ENCODE data around the gene JAZF1. TPM values are rescaled to one million over a fixed set of nuclear protein-coding genes. Genes with fewer than 3 reads are reported as not detected.

The JAZF1 gene
- total and polyA plus RNA-seq, 9 donors = 10.4 to 36.0 (median 19.9) TPM

DNA sequence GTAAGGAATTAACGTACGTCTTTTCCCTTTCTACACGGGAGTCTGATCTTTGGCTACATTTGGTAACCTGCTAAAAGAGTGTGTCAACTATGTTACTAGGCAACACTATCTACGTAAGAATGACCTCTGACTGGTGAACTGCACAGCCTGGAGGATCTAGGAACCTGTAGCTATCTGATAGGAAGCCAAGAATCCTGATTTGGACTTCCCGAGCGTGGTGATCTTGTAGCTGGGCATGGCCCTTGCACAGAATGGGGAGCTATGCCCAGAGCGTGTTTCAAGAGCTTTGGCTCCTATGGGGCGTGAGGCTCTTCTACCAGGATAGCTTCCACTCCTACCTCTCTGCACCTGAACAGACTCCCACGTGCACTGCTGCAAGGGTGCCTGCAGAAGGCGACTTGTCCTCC, 283.2 kb downstream of the JAZF1 start:
- DNase-seq = no peak

DNA sequence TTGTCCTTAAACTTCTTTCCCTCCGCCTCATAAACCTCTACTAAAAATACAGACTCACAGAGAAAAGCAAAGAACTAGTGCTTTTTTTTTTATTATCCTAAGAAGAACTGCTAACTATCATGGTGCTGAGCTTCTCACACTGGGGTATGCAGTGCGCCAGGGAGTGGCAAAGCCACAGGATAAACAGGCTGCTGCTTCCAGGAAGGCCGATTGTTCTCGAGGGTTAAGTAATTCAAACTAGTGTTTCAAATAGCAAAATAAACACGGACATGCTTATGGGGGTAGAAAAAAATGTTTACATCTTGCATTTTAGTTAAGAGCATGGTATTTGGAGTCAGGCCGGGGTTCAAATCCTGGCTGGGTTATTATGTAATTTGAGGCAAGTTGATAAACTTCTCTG, 283.6 kb downstream of the JAZF1 start:
- Histone ChIP-seq H3K9me3 (no peaks in the 10 kb centered on the region), H3K4me3 (no peak overlapping the region), H3K27me3 (no peaks in the 10 kb centered on the region), H3K27ac (no peak overlapping the region), H3K4me1 (ENCODE audit: insufficient read depth) (peaks cover 9% of the 10 kb centered on the region), H3K36me3 (no peaks in the 10 kb centered on the region)
- intact Hi-C loops (cut with DNase I) = no loop called here
- no peak for DNase-seq
- no peak for TF ChIP-seq POLR2A (IDR thresholded peaks at IDR 0.05)
- TF ChIP-seq, protein P1, sequence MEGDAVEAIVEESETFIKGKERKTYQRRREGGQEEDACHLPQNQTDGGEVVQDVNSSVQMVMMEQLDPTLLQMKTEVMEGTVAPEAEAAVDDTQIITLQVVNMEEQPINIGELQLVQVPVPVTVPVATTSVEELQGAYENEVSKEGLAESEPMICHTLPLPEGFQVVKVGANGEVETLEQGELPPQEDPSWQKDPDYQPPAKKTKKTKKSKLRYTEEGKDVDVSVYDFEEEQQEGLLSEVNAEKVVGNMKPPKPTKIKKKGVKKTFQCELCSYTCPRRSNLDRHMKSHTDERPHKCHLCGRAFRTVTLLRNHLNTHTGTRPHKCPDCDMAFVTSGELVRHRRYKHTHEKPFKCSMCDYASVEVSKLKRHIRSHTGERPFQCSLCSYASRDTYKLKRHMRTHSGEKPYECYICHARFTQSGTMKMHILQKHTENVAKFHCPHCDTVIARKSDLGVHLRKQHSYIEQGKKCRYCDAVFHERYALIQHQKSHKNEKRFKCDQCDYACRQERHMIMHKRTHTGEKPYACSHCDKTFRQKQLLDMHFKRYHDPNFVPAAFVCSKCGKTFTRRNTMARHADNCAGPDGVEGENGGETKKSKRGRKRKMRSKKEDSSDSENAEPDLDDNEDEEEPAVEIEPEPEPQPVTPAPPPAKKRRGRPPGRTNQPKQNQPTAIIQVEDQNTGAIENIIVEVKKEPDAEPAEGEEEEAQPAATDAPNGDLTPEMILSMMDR (IDR thresholded peaks at IDR 0.05) = no peak
- no peak for TF ChIP-seq EP300 (IDR thresholded peaks at IDR 0.05)
- 78 to 86% (median 85%) methylated on average over 6 of the region's 6 CpGs for WGBS, 3 donors

More for the DNA sequence above, 283.2 kb downstream of the JAZF1 start:
- TF ChIP-seq POLR2A (IDR thresholded peaks at IDR 0.05) (no peak), EP300 (IDR thresholded peaks at IDR 0.05) (no peak)
- TF ChIP-seq, protein P1 (IDR thresholded peaks at IDR 0.05) = no peak
- no peaks in the 10 kb centered on the region for H3K9me3 ChIP-seq
- no peak overlapping the region for H3K27ac ChIP-seq
- WGBS, 3 donors = 95 to 96% (median 95%) methylated on average over 10 of the region's 10 CpGs
- intact Hi-C loops (cut with DNase I) = no loop called here
- H3K36me3 ChIP-seq = no peaks in the 10 kb centered on the region
- no peak overlapping the region for H3K4me3 ChIP-seq
- peaks cover 9% of the 10 kb centered on the region for H3K4me1 ChIP-seq (ENCODE audit: insufficient read depth)
- H3K27me3 ChIP-seq = no peaks in the 10 kb centered on the region

DNA sequence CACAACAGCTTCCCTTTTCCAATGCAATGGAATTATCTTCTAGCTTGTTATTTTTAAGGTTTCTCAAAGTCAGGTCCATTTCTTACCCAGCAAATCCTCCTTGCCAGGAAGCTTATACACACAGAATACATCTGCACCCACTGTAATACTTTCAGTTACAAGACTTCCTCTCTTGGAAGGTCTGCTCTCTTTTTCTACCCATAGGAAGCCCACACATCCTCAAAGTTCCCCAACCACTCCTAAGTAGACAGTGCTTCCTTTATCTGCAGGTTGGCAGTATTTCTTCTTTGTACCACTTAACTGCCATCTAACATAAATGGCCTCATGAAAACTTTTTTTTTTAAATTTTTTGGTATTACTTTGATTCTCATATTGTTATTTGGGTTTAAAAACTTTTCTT, 285.0 kb downstream of the JAZF1 start:
- H3K9me3 ChIP-seq = no peaks in the 10 kb centered on the region
- H3K4me1 ChIP-seq (ENCODE audit: insufficient read depth) = peaks cover 7% of the 10 kb centered on the region
- intact Hi-C loops (cut with DNase I) = no loop called here
- no peaks in the 10 kb centered on the region for H3K36me3 ChIP-seq
- H3K27ac ChIP-seq = no peak overlapping the region
- no peaks in the 10 kb centered on the region for H3K27me3 ChIP-seq
- H3K4me3 ChIP-seq = no peak overlapping the region
- DNase-seq = no peak
- no peak for TF ChIP-seq POLR2A (IDR thresholded peaks at IDR 0.05)
- TF ChIP-seq, protein P1 (IDR thresholded peaks at IDR 0.05) = no peak
- no peak for TF ChIP-seq EP300 (IDR thresholded peaks at IDR 0.05)

DNA sequence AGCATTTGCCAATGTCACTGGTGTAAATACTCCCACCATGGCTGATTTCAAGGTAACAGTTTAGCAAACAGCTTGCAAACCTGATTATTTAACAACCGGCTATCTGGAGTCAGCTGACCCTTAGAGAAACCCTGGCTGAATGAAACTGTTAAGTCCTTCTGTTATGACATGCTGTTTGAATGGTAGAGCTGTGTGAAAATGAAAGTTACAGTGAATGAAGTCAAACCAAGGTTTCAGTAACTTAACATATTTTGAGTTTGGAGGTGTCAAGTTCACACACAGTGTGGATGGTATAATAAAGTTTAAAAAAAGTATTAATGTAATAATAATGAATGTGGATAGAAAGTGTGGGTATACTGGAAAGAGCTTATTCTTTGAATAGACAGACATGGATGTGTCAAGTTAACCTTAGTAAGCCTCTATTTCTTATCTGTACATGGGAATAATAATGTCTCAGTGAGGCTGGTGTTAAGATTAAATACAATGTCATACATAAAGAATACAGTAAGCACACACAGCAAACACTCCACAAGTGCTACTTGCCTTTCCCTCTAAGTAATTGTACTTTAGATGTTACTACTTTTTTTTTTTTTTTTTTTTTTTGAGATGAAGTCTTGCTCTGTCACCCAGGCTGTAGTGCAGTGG, 290.3 kb downstream of the JAZF1 start:
- TF ChIP-seq EP300 (IDR thresholded peaks at IDR 0.05) (no peak), POLR2A (IDR thresholded peaks at IDR 0.05) (no peak)
- TF ChIP-seq, protein P1 (IDR thresholded peaks at IDR 0.05) = no peak
- no peak for DNase-seq
- Histone ChIP-seq H3K9me3 (no peaks in the 10 kb centered on the region), H3K36me3 (no peaks in the 10 kb centered on the region), H3K4me1 (ENCODE audit: insufficient read depth) (no peaks in the 10 kb centered on the region), H3K4me3 (no peak overlapping the region), H3K27me3 (no peaks in the 10 kb centered on the region), H3K27ac (no peak overlapping the region)
- intact Hi-C loops (cut with DNase I) = no loop called here
- 62 to 76% (median 64%) methylated on average over 1 of the region's 1 CpG for WGBS, 3 donors
